Ovary (tissue), 3 donors: Measurements from ENCODE around the gene ZSWIM8.

Experiments
- CTCF ChIP-seq, 3 donors: fragments of 450-650 bp in 2 of 3; fragments of 200-600 bp in 1 of 3; IDR thresholded peaks; one replicate each; pipeline versions ENCODE4 v1.5.1 to v1.8.0; 2016 to 2022; ENCODE audit warnings: antibody characterized with exemption in 3 of 3, mild to moderate bottlenecking in 1 of 3
- EP300 ChIP-seq: sonication (generic); formaldehyde crosslinking; IDR thresholded peaks from one replicate; pipeline ENCODE4 v1.6.1; 2017; ENCODE audit warnings: antibody characterized with exemption
- POLR2A ChIP-seq: fragments of 450-650 bp; IDR thresholded peaks from one replicate; pipeline ENCODE4 v1.6.1; 2017; ENCODE audit warnings: antibody characterized with exemption, mild to moderate bottlenecking, moderate library complexity
- donor health status: DM: no; HTN: no; CAD: no.

GRCh38 chr10:73756183-73756582 lies 29.2 kb upstream of the ZSWIM8 start:
- no peak for TF ChIP-seq CTCF (IDR thresholded peaks at IDR 0.05)
- no peak for TF ChIP-seq POLR2A
- no peak for TF ChIP-seq EP300
